Activated CD4-positive, CD25-positive, alpha-beta regulatory T cell treated with anti-CD3 and anti-CD28 coated beads, Interleukin-2, amount 50 U/mL, for 72 hours (primary cell): ENCODE results near the gene AGPAT3.

Experiments
- DNase-seq: peaks from one replicate; pipeline ENCODE4 v3.0.0; 2021

The AGPAT3 gene

DNA sequence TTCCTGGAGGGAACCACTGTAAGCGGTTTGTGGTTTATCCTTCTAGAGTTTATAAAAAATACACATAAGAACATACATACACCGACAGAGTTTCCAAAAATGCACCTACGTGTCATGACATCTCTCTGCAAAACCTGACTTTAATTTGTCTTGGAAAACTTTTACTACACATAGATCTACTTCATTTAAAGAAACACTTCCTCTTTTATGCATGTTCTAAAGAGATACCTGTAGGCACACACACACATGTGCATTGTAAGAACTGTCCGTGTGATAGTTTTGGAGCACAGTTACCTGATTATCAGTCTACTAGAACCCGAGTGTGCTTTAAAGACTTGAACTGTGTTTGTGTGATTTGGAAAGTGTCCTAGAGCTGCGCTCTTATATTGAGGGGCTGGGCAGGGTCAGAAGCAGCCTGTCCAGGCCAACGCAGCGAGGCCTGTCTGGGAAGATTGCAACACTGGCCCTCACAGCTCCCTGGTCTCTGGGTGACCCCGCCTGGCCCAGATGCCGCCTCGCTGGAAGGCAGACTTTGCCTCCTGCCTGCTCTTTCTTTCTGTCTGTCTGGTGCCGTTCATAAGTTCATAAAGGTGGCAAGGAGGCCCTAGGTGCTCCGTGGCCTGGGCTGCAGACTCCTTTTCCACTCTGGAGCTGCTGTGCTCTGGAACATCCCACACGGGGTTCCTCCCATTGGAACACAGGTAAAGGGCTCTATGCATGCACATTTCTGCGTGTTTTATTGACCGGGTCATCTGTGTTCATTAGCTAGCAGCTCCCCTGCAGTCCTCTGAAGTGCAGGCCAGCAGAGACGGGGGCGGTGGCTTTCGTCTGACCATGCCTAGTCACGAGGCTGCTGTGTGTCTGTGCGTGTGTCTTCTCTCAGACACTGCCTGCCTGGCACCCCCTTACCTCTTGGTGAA is 46.3 kb downstream of the AGPAT3 start:
- no peak for DNase-seq

DNA sequence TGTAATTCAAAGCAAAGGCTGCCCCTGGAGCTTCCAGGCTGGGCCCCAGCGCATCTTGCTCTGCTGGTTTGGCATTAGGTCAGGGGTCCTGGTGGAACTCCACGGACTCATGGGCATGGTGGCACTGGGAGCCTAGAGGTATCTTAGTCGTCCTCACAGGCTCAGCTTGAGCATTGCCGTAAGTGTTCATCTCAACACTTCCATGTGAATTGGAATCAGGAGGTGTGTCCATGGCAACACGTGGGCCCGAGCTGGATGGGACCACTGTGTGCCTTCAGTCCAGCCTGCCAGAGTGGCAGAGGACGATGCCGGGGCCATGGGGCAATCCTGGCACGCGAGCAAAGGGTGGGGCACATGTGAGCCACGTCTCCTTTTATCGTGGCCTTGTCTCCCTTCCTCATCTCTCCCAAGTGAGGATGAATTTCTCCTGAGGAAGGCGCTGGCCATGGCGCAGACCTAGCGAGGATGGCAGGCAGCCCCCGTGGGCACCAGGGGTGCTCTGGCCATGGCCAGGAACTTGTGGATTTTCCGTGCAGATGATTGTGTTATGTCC is 47.0 kb downstream of the AGPAT3 start:
- DNase-seq: no peak

DNA sequence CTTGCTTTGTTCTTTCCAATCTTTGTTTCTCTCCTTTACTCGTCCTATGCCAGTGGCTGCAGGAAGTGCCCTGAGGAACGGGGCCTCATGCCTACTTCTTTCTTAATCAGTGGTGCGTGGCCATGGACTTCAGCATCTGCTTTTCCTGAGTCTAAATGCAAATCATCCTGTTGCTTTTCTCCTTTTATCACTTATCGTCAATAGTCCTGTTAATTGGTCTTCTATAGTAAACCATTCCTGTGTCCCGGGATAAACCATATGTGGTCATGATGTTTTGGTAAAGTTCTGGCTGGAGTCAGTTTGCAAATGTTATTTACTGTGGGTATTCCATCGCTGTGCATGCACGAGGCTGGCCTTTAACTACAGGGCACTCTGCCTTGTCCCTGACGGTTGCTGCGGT is 47.5 kb downstream of the AGPAT3 start:
- DNase-seq: no peak

DNA sequence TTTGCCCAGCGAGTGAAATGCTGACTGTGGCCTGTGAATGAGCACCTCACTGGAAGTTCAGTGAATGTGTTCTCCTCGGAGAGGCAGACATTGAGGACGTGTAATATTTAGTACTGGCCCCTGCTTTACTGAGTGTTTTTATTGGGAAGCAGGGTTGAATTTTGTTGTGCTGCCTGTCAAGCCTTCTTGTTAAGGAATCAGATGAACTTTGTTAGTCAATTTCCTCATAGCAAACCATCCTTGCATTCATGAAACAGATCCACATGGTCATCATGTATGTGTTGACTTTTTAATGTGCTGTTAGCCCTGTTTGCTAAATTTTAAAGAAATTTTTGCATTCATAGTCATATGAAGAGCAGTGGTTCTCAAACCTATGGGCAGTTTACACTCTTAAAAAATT is 47.9 kb downstream of the AGPAT3 start:
- DNase-seq: no peak

DNA sequence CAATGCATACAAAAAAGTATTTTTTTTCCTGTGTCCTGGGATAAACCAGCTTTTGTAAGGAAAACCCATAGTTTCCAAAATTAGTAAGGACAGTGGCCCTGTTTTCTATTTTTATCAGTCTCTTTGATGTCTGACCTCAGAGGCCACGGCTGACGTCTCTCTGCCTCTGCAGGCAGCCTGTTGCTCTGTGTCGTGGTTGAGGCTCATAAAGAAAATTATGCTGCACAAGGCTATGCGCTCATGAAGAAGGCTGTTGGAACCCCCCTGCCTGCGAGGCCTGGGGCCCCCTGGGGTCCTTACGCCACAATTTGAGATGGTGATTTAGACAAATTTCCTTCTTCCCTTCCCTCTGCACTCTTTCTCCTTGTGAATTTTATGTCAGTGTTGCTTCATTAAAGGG is 48.9 kb downstream of the AGPAT3 start:
- DNase-seq: no peak

DNA sequence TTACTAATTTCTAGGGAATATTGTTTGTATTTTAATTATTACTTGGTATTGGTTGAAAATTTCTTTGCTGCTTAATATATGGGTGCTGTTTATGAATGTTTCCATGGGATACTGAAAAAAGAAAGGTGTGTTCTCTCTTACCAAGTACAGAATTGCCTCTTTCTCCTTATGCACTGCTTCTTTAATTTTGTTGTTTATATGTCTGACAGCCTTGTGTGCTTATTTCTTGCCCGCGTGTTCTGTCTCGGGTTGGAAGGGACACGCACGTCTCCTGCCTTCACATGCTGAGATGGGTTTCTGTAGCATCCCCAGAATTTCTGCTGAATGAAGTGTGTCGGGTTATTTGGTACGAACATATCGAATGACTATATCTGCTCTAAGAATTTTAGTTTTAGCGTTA is 51.1 kb downstream of the AGPAT3 start:
- no peak for DNase-seq

DNA sequence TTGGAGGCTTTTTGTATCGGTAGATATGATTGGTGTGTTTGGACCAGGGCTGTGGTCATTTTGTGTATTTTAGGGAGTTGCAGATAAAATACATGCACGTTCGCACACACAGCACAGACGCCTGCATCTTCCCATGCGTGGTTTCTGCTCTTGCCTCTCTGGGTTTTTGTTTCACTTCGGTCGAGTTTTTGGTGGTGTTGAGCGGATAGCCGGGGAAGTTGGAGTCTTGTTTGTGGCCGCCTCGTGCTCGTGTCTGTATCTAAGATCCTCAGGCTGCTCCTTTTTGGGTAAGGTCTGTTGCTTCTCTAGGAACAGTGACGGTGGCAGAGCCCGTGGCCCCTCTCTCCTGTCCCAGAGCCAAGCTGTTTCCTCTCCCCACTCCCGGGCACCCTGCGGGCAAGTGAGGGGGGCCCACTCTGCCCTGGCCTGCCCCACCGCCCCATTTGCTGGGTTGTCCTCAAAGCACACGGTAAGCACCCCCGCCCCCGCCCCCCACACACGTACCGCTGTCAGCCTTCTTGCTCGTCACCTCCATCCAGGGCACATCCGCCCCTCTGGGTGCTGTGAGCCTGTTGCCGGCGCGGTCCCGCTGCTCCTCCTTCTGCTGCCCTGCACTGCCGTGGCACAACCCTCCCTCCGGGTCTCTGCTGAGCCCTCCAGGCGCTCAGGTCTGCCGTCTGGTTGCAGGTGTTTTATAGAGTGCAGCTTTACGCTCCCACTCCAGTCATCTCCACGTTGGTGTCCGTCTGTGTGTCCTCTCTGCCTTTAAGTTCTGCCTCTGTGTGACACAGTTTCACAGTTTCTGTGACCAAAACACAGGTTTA is 51.9 kb downstream of the AGPAT3 start:
- DNase-seq: peak; percentile 54

DNA sequence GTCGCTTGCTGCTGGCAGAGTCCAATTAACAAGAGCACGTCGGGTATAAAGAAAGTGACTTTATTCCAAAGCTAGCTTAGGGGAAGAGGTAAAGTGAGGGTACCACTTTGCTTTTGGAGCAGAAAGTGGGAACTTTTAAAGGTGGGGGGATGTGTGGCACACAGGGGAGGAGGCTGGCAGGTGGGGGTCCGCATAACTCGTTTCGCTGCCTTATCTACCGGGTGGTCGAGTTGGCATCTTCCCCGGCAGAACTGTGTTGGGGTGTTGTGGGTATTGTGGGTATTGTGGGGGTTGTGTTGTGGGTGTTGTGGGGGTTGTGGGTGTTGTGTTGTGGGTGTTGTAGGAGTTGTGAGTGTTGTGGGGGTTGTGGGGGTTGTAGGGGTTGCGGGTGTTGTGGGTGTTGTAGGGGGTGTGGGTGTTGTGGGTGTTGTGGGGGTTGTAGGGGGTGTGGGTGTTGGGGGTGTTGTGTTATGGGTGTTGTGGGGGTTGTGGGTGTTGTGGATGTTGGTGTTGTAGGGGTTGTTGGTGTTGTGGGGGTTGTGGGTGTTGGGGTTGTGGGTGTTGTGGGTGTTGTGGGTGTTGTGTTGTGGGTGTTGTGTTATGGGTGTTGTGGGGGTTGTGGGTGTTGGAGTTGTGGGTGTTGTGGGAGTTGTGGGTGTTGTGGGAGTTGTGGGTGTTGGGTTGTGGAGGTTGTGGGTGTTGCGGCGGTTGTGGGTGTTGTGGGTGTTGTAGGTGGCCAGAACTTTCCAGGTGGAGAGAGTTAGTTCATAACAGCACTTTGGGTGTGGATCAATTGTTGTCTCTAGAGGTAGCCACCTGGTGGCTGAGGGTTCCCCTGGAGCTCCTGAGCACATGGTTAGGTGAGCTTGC is 52.7 kb downstream of the AGPAT3 start:
- no peak for DNase-seq

DNA sequence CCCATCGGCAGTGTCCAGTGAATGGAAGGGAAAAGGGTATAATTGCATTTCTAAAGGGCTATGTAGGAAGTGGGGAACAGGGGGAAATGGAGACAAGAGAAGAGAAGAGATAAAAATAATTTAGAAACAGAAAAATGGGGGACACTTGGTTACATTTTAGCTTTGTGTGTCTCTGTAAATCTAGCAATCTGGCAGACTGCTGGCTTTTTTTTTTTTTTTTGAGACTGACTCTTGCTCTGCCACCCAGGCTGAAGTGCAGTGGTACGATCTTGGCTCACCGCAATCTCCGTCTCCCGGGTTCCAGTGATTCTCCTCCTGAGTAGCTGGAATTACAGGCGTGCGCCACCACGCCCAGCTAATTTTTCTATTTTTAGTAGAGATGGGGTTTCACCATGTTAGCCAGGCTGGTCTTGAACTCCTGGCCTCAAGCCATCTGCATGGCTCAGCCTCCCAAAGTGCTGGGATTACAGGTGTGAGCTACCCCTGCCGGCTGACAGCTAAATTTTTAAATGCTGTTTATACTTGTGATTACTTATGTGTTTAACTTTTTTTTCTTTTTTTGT is 53.4 kb downstream of the AGPAT3 start:
- no peak for DNase-seq

DNA sequence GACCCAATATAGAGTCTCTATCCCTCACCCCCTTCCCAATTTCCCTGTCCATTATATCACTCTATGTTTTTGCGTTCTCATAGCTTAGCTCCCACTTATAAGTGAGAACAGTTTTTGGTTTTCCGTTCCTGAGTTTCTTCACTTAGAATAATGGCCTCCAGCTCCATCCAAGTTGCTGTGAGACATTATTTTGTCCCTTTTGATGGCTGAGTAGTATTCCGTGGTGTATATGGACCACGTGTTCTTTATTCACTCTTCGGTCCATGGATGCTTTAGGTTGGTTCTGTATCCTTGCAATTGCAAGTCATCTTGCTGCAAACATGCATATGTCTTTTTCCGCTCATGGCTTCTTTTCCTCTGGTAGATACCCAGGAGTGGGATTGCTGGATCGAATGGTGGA is 54.3 kb downstream of the AGPAT3 start:
- no peak for DNase-seq

DNA sequence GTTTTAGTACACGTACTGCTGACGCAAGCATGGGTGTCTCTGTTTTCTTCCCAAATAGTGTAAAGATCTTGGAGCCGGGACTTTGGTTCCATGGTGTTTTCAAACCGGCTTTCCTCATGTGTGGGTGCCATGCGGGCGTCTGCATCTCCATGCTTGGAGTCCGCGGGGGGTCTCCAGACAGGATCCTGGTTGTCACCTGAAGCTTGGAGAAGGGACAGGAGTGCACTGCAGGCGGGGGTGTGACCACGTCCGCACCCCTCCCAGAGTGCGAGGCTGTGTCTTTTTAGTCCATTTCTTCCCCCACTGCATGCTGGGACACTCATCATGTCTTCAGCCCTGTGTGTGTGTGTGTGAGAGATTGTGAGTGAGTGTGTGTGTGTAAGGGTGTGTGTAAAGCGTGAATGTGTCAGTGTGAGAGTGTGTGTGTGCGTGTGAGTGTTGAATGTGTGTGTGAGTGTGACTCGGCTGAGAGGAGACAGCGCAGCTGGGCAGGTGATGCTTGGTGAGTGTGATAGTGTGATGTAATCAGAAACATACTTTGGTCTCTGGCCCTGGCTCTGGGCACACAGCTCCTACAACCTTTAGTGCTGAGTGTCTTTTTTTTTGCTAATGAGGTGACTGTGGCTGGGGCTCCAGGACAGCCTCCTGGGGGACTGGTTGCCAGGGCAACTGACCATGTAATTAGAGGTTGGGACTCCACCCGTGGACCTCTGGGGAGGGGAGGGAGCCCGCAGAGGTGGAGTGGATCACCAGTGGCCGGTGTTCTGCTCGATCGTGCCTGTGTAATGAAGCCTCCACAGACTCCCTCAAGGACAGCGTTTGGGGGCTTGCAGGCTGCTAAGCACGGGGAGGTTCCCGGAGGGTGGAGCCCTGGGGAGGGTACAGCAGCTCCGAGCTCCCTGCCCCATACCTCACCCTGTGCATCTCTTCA is 55.1 kb downstream of the AGPAT3 start:
- no peak for DNase-seq

DNA sequence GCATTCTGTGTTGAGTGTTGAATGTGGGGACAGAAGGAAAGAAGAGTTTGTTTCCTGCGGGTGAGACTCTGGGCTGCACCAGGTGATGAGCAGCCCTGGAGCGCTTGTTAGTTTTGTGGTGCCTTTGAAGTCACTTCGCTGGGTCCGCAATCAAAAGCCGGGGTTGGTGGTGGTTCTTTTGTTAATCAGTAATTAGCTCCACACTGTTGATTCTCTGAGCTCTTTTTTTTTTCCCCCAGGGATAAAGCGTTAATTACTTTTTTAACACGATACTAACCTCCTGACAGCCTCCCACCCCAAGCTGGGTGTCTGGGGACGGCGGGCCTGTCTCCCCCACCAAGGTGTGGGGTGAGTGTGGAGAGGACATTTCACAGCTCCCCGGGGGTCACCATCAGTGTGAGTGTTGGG is 56.6 kb downstream of the AGPAT3 start:
- no peak for DNase-seq

DNA sequence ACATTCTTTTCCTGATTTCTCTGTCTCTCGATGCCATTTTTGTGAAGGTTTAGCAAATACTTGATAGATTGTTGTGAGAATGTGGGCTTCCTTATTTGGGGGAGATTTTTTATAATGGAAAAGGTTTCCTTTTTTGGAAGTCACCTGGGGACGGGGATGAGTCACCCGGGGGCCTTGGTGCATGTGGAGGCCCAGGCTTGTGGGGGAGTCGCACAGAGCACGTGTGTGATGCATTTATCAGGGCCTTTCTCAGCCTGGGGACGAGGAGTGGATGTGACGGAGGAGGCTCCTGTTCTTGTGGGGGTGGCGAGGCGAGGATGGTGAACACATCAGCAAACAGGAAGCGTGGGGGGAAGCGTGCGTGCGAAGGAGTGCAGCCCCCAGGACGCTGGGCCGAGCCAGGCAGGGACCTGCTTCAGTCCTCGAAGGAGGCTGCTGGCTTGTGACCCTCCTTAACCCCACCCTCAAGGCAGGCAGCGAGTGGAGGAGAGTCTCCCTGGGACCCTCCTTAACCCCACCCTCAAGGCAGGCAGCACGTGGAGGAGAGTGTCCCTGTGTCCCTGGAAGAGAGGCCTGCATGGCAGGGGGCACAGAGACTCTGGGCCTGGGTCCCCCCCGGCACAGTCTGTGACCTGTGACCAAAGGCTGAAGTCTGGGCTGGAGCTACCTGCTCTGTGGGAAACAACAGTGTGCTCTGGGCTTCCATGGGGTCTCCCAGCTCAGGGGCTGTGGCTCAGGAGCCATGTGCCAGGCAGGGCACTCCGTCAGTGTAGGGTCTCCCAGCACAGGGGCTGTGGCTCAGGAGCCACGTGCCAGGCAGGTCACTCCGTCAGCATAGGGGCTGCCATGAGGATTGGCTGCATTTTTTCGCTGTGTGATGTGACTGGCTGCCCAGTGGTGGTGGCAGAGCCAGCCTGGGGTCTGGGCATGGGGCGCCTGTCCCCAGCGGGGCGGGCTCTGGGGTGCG is 57.2 kb downstream of the AGPAT3 start:
- no peak for DNase-seq

DNA sequence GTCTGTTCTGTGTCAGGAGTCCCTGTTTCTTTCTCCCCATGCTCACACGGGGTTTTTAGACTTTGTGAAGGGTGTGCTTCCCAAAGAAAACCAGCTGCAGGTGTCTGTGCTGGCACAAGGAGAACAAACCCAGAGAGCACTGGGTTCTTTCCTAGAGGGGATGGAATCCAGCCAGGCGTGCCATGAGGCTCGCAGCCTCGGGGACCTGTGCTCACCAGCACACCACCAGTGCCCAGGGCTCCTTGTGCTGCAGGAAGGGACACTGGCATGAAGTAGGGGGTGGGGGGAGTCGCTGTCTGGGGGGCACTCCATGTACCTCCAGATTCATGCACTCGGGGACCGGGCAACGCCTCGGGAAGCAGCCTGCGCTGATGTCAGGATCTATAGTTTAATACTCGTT is 57.9 kb downstream of the AGPAT3 start:
- DNase-seq: no peak

DNA sequence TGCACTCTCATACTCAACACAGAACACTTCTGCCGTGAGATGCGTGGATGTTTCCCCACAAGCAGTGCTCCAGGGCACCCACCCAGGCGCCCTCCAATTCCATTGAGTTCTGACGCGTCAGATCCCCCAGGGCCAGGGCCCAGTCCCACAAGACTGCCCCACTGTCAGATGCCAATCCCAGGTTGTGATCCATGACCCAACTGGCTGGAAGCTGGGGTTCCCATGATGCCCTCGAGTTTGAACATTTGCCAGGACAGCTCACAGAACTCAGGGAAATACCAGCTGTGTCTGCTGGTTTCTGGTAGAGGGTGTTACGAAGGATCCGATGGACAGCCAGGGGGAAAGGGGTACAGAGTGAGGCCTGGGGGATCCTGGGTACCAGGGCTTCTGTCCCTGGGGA is 58.4 kb downstream of the AGPAT3 start:
- DNase-seq: no peak

DNA sequence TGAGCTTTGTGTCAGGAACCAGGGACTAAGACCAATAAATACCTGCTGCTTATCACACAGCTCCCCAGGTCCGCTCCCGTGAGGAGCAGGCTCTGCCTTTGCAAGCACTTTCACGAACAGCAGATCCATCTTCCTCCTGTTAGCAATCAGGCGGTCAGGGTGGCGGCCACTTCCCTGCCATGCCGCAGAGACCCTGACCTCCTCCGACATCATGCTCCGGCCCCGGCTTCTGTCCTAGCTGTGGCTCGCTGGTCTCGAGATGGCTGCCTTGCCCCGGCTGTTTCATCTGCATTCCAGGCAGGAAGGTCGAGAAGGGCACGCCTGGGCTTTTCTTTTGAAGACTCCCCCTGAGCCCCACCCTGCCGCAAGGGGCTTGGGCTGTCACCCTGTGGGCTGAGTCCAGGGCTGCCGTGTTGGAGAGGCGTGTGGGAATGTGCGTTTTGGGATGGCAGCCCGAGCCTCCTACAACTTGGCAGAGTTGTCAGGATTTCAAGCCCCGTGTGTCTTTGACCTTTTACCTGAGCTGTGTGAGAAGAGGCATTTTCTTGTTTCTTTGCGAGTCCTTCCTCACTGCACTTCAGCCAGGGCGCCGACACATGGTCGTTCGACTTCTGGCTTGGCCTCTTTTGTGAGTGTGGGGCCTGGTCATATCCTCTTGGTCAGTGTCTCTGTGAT is 59.5 kb downstream of the AGPAT3 start:
- no peak for DNase-seq

DNA sequence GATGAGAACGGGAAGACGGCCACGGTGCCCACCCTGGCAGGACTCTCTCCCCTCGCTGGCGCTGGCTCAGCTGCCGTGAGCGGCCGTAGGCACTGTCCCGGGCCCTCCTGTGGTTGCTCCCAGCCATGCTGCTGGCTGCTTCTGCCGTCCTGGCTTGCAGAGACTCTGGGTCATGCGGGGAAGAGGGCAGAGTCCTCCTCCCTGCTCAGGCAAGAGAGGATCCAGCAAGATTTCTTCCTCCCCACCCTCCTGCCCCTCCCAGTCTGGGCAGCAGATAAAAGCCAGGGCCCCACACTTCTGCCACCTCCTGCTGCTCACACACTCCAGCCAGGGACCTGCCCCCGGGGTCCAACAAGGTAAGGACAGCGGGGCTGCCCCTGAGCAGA is 60.1 kb downstream of the AGPAT3 start:
- no peak for DNase-seq

DNA sequence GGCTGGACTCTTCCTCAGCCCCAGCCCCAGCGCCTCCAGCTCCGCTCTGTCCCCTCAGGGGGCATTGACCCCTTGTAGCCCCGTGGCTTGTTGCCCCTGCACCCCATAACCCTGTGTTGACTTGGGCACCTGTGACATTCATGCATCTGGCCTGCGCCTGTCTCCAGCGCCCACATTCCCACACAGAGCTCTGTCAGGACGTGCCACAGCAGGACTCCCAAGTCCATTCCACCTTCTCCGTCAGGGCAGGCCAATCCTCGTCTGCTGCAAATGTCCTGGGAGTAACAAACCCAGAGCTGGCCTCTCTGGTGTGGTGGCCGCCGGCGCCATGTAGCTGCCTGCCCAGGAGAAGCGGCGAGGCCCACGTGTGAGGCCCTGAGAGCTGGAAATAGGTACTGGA is 60.6 kb downstream of the AGPAT3 start:
- DNase-seq: no peak

DNA sequence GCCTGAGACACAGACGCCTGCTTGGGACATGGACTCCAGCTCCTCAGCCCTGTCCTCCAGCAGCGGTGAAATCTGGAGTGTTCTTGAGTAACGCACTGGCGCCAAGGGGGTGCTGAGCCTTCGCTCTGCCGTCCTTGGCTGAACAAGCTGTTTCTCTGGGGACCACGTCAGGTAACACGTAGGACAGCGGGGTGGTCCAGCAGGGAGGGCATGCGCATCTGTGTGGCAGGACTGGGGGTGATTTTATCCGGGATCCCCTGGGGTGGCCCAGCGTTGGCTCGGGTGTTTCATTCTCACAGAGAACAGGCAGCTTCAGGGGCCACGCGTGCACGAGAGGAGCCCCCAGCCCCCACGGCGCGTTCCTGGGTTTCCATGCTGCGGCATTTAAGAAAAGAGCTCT is 61.2 kb downstream of the AGPAT3 start:
- no peak for DNase-seq
